ENCODE measurements around the gene PNPO.
"Not testable (repeated sequence)": the region's sequence is repeated elsewhere in the genome, so short reads cannot be mapped to it uniquely, and the experiment has no call there.

PNPO gene

GRCh38 chr17:47982645-47983390 is 41.4 kb downstream of the PNPO start:
- no peak overlapping the region for H3K4me3 ChIP-seq (ENCODE audit: low read depth, low read length)
- TF ChIP-seq, protein P1, sequence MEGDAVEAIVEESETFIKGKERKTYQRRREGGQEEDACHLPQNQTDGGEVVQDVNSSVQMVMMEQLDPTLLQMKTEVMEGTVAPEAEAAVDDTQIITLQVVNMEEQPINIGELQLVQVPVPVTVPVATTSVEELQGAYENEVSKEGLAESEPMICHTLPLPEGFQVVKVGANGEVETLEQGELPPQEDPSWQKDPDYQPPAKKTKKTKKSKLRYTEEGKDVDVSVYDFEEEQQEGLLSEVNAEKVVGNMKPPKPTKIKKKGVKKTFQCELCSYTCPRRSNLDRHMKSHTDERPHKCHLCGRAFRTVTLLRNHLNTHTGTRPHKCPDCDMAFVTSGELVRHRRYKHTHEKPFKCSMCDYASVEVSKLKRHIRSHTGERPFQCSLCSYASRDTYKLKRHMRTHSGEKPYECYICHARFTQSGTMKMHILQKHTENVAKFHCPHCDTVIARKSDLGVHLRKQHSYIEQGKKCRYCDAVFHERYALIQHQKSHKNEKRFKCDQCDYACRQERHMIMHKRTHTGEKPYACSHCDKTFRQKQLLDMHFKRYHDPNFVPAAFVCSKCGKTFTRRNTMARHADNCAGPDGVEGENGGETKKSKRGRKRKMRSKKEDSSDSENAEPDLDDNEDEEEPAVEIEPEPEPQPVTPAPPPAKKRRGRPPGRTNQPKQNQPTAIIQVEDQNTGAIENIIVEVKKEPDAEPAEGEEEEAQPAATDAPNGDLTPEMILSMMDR (IDR thresholded peaks at IDR 0.05; ENCODE audit: low read depth, low read length): no peak

GRCh38 chr17:47983492-47984223 is 42.3 kb downstream of the PNPO start:
- TF ChIP-seq, protein P1 (IDR thresholded peaks at IDR 0.05; ENCODE audit: low read depth, low read length): no peak
- no peak overlapping the region for H3K4me3 ChIP-seq (ENCODE audit: low read depth, low read length)

DNA sequence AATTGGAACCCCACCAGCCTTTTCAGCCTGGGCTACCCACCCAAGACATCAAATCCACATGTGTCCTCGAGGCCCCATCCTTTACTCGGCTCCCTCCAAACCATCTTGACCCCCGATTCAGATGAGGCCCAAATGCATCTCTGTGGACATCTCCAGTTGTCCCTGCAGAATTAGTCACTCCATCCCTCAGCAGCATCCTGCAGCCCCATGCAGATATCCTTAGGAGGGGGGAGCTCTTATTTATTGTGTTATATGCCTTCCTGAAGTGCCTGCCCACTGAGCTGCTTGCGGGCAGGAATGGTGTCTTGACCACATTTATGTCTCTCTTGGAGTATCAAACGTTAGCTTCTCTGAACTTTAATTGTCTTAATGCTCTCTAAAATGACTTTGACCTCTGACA is 45.1 kb downstream of the PNPO start:
- H3K4me3 ChIP-seq (ENCODE audit: low read depth, low read length): no peak overlapping the region

DNA sequence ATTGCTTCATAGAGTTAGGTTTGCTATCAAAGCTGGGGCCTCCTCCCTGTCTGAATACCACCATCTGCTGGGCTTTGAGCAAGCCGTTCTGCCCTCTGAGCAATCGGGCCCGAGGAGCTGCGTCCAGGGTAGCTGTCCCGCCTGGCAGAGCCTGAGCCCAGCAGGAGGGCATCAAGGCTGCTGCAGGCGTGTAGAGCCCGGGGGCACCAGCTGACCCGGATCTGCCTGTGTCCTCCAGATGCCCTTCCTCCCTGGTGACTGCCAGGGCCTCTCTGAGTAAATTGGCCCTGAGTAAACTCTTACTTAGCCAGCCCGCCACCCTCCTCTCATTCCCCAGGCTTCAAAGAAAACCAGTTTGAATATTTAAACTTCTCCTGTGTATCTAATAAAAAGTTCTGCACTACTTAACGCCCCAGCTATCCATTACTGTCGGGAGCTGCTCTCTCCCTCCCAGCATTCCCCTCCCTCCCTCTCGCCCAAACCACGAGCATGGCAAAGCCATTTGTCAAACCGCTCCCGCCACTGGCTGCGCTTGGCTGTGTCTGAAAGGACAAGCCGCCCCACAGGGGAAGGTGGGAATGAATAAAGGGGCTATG is 46.0 kb downstream of the PNPO start:
- TF ChIP-seq, protein P1 (IDR thresholded peaks at IDR 0.05; ENCODE audit: low read depth, low read length): no peak
- no peak overlapping the region for H3K4me3 ChIP-seq (ENCODE audit: low read depth, low read length)

More for the DNA sequence above, 45.1 kb downstream of the PNPO start:
- TF ChIP-seq, protein P1 (IDR thresholded peaks at IDR 0.05; ENCODE audit: low read depth, low read length): no peak

DNA sequence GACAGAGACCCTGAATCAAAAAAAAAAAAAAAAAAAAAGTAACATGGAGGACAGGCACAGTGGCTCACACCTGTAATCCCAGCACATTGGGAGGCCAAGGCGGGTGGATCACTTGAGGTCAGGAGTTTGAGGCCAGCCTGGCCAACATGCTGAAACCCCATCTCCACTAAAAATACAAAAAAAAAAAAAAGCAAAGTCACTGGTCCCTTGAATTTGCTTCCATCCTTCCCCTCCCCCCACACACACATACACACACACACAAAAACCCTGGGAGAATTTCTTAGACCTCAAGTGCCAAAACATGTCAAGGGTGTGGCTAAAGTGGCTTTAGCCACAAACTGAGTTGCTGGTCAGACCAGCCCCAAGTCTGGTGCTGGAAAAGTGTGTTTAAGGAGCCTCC is 47.1 kb downstream of the PNPO start:
- H3K4me3 ChIP-seq (ENCODE audit: low read depth, low read length): not testable (repeated sequence)

DNA sequence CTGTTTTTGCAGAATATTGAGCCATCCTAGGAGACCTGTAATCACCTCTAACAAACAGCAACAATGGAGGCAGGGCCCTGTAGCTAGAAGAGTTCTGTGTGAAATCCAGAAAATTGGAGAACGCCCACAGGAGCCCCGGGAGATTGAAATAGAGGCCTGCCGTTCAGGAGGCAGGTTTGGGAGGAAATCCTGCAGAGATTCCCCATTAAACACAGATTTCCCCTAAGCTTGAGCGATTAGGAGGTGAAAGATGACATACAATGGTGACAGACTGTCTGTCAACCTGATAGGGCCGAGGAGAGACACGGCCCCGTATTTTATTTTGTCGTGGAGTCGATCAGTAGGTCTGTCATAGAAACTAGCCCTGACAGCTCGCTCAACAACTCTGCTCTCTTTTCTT is 47.8 kb downstream of the PNPO start:
- TF ChIP-seq, protein P1 (IDR thresholded peaks at IDR 0.05; ENCODE audit: low read depth, low read length): no peak
- no peak overlapping the region for H3K4me3 ChIP-seq (ENCODE audit: low read depth, low read length)

- H3K4me3 ChIP-seq (ENCODE audit: low read depth, low read length): no peak overlapping the region
- TF ChIP-seq, protein P1 (IDR thresholded peaks at IDR 0.05; ENCODE audit: low read depth, low read length): no peak
These were observed 48.3 kb downstream of the PNPO start for GRCh38 chr17:47989700-47990099.
